Measurements from ENCODE around the gene TIMP1. TPM values are rescaled to one million over a fixed set of nuclear protein-coding genes. Genes with fewer than 3 reads are reported as not detected.

Gene TIMP1
- polyA plus RNA-seq (ENCODE audit: insufficient read length), result 115 TPM

DNA sequence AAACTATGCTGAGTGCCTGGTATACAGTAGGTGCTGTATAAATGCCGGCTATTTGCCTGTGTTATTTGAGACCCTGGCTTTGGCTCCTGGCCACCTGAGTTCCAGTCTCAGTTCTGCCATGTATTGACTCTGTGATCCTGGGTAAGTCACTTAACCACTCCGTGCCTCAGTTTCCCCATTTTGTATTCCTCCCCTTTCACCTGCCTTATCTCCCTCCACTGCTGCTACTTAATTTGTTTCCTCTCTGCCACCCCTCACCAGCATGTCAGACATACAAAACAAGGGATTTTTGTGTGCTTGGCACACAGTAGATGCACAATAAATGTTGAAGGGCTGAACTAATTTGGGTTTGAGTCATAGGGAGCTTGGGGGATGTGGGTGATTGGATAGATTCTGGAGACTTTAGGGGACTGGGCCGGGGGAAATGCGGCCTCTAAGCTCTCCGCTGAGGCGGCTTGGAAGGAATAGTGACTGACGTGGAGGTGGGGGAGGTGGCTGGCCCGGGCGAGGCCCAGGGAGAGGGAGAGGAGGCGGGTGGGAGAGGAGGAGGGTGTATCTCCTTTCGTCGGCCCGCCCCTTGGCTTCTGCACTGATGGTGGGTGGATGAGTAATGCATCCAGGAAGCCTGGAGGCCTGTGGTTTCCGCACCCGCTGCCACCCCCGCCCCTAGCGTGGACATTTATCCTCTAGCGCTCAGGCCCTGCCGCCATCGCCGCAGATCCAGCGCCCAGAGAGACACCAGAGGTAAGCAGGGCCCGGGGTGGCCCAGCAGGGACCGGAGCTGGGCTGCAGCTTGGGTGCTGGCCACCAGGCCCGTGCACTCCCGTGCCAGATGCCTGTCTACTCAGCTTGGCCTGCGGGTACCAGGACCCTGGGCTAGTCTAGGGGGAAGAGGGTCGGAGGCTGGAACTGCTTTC lies at the start of gene TIMP1:
TIMP1 (plus strand) TSS at position 706 of the 917 bp plus-strand sequence. CDS start 980 bp downstream, outside the sequence.
- peak; percentile 61 for DNase-seq (ENCODE audit: low read depth)

GRCh38 chrX:47539860-47540259 lies 42.4 kb upstream of the TIMP1 start:
- DNase-seq (ENCODE audit: low read depth), result no peak

- DNase-seq (ENCODE audit: low read depth), result peak; percentile 88
Observed at GRCh38 chrX:47540754-47541538, 41.3 kb upstream of the TIMP1 start.

DNA sequence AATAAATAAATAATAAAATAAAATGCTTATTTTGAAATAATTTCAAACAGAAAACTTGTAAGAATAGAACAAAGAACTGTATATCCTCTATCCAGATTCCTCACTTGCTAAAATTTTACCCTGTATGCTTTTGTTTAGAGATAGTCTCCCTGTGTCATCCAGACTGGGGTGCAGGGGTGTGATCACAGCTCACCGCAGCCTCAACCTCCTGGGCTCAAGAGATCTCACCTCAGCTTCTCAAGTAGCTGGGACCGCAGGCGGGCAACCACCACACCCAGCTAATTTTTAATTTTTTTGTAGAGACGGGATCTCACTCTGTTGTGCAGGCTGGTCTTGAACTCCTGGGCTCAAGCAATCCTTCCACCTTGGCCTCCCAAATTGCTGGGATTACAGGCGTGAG lies 38.7 kb upstream of the TIMP1 start:
- no peak for DNase-seq (ENCODE audit: low read depth)

DNA sequence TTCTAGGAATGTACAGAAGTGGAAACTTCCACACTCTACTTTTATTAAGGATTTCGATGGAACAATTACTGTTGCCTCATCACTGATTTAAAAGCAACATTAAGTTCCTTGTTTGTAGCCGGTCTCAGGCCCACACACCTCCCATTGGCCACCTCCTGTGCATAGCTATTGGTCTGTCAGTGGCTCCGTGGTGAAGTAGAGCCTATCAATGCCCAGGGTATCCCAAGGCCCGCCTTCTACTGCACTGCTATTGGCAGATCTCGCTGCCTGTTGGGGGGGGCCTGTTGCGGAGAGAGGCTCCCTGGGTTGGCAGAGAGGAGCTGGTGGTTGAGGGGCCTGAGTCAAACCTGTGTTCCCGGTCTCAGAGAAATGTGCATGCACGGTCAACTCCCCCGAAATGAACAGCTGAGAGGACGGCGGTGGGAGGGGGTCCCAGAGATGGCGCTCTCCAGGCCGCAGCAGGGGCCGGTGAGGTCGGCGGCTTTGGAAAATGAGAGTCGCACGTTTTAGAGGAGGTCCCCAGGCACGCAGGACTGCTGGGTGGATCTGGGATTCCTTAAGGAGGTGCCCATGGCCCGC lies 26.1 kb upstream of the TIMP1 start:
- peak; percentile 72 for DNase-seq (ENCODE audit: low read depth)

DNA sequence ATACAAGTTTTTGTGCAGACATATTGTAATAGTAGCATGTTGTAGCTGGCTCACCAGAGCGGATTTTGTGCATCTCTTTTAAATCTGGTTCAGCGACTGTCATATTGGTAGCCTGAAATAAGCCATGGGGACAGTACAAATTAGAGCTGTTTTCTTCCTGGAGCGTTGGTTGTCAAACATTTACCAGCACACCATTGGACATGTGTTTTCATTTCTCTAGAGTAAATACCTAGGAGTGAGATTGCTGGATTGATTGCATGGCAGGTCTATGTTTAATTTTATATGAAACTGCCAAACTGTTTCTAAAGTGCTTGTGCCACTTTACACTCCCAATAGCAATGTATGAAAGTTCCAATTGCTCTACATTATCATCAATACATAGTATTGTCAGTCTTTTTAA lies 23.8 kb upstream of the TIMP1 start:
- no peak for DNase-seq (ENCODE audit: low read depth)

DNA sequence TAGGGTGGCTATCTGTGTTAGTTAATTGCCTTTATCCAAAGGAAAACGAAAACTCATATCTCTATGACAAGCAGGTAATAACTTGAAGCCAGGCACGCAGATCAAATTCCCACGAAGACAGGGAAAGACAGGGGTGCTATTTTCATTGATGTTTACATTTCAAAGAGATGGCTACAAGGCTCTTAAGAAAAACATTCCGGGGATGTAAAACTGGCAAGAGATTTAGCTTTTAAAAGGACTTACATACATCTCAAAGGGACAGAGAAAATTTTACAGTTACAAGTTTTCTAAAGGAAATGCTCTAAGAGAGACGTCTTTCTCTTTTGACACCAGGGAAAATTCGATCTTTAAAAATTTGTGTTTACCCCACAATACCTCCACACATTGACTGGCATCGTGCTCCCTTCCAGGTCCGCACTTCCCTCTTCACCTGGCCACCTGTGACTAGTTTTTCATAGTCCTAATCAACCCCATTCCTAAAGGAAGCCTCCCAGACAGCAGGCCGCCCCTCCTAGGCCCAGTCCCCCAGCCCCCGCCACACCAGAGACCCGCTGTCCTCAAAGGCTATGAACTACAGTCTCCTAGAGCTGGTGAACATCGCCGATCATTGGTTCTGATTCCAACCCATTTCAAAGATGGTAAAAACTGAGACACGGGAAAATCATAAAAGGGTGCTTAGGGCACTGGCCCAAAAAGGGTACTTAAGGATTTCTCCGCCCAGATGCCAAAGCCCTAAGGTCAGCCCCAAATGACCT lies 21.9 kb upstream of the TIMP1 start:
- DNase-seq (ENCODE audit: low read depth), result no peak

GRCh38 chrX:47560934-47561658 lies 21.1 kb upstream of the TIMP1 start, which contains the start of gene ARAF:
TSS of gene ARAF (plus strand) at chrX:47561205. CDS start at chrX:47562968, 1,763 bp downstream.
- peak; percentile 96 for DNase-seq (ENCODE audit: low read depth)

- DNase-seq (ENCODE audit: low read depth), result no peak
Observed at GRCh38 chrX:47561659-47562151, 20.5 kb upstream of the TIMP1 start.

GRCh38 chrX:47562615-47563243 lies 19.5 kb upstream of the TIMP1 start:
- no peak for DNase-seq (ENCODE audit: low read depth)

DNA sequence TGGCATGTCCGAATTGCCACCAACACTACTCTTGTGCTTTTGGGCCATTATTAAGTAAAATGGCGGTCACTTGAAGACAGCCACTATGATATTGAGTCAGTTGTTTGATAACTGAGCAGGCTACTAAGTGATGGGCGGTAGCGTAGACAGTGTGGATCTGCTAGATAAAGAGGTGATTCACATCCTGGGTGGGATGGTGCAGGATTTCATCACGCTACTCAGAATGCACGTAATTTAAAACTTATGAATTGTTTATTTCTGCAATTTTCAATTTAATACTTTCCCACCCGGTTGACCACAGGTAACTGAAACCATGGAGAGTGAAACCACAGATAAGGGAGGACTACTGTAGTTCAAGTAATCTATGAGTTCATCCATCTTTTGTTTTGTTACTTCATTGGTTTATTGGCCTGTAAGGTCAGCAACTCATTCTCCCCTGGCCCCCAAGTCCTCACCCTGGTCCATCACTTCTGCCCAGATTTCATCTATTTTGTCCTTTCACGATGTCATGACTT lies 18.4 kb upstream of the TIMP1 start:
- DNase-seq (ENCODE audit: low read depth), result no peak

GRCh38 chrX:47564438-47565085 lies 17.7 kb upstream of the TIMP1 start:
- DNase-seq (ENCODE audit: low read depth), result no peak

DNA sequence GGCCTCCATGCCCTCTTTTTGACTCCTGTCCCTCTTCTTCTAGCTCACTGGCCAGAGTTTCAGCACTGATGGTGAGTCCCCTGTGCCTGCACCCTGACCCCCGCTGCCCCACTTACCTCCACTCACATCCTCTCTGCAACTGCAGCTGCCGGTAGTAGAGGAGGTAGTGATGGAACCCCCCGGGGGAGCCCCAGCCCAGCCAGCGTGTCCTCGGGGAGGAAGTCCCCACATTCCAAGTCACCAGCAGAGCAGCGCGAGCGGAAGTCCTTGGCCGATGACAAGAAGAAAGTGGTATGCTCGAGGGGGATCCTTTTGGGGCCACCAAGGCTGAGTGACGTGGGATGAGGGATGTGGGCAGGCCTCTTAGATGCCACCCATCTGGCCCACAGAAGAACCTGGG lies 15.4 kb upstream of the TIMP1 start:
- no peak for DNase-seq (ENCODE audit: low read depth)

GRCh38 chrX:47568656-47569295 lies 13.5 kb upstream of the TIMP1 start:
- no peak for DNase-seq (ENCODE audit: low read depth)

DNA sequence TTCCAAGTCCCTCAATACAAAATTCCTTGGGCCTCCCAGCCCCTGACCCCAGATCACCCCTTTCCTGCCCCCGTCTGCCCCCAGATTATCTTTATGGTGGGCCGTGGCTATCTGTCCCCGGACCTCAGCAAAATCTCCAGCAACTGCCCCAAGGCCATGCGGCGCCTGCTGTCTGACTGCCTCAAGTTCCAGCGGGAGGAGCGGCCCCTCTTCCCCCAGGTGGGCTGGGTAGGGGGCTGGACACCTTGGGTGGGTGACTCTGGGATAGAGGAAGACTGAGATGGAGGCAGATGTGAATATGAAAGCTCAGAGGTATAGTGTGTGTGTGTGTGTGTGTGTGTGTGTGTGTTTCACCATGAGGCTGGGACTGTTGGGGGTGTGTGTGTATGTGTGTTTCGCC lies 11.4 kb upstream of the TIMP1 start:
- no peak for DNase-seq (ENCODE audit: low read depth)

DNA sequence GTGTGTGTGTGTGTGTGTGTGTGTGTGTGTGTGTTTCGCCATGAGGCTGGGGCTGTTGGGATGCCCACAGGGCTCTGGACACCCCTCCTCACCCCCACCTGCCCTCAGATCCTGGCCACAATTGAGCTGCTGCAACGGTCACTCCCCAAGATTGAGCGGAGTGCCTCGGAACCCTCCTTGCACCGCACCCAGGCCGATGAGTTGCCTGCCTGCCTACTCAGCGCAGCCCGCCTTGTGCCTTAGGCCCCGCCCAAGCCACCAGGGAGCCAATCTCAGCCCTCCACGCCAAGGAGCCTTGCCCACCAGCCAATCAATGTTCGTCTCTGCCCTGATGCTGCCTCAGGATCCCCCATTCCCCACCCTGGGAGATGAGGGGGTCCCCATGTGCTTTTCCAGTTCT lies 11.0 kb upstream of the TIMP1 start:
- no peak for DNase-seq (ENCODE audit: low read depth)

- no peak for DNase-seq (ENCODE audit: low read depth)
Observed at GRCh38 chrX:47571896-47572295, 10.3 kb upstream of the TIMP1 start.

DNA sequence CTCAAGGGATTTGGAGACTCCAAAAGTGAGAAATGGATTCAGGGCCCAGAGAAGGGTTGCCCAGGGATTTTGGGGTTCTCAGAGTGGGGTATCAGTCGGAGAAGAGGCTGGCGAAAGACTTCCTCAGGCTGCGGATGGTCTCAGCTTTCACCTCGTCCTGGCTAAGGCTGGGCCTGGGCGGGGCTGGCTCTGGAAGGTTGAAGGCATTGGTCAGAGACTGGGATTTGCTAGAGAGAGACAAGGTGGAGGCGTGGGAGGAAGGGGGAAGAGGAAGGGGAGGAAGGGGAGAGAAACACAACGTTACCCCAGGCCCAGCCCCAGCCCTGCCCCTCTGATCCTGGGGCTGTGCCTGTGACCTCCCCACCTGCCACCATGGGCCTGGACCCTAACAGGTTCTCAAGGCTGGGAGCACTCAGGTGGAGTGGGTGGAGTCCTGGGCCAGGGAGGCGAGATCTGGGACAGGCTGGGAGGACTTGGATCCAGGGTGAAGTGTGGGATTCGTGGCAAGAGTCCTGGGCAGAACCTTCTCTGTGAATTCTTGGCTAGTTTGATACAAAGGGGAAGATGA lies 9.4 kb upstream of the TIMP1 start:
- no peak for DNase-seq (ENCODE audit: low read depth)

All from forelimb muscle (tissue), 1 donor.